H1 (cell line): ENCODE data around the gene RNASEL. TPM values are rescaled to one million over a fixed set of nuclear protein-coding genes. Genes with fewer than 3 reads are reported as not detected.

Experiments
- CTCF ChIA-PET: fragments of 300-600 bp; sonication (Branson Sonifier 250); formaldehyde crosslinking; loops from one replicate; lab custom pipeline; 2021; ENCODE audit not compliant: partially characterized antibody; lab: Charles Lee
- POLR2A ChIA-PET: fragments of 300-600 bp; sonication (Branson Sonifier 250); formaldehyde crosslinking; loops from one replicate; lab custom pipeline; 2021; ENCODE audit warnings: inconsistent platforms; ENCODE audit not compliant: partially characterized antibody; lab: Charles Lee
- DNase-seq, 2 experiments: peaks; one replicate each; pipeline versions ENCODE4 v3.0.0 to v3.0.0-alpha.2; 2010 to 2022; ENCODE audit warnings: low spot score in 2 of 2, low read depth in 1 of 2, mixed read lengths in 1 of 2
- FAIRE-seq: peaks from 2 replicates; lab custom pipeline; 2011; peaks lifted over from hg19 to GRCh38; lab: Jason Lieb, UNC
- H2AFZ ChIP-seq: 2 replicates; pipeline ENCODE4 v1.8.1; 2012; ENCODE audit warnings: low read length, inconsistent platforms
- H2AK5ac ChIP-seq: 2 replicates; pipeline ENCODE4 v1.6.1; 2013; ENCODE audit warnings: low read depth, low read length
- H2BK120ac ChIP-seq: replicated peaks from 2 replicates; pipeline ENCODE3; 2013; ENCODE audit warnings: low read depth, low read length, inconsistent platforms
- H2BK12ac ChIP-seq: 2 replicates; pipeline ENCODE4 v1.6.1; 2013; ENCODE audit warnings: low read depth, low read length
- H2BK15ac ChIP-seq: 2 replicates; pipeline ENCODE4 v1.6.1; 2013; ENCODE audit warnings: low read length
- H2BK20ac ChIP-seq: 2 replicates; pipeline ENCODE4 v1.6.1; 2013; ENCODE audit warnings: low read length
- H2BK5ac ChIP-seq: 2 replicates; pipeline ENCODE4 v1.6.1; 2013; ENCODE audit warnings: low read depth, low read length
- H3K14ac ChIP-seq: 2 replicates; pipeline ENCODE4 v1.6.1; 2013; ENCODE audit warnings: inconsistent platforms; ENCODE audit not compliant: insufficient read length
- H3K18ac ChIP-seq: 2 replicates; pipeline ENCODE4 v1.6.1; 2013; ENCODE audit warnings: low read length; ENCODE audit errors: extremely low read depth
- H3K23ac ChIP-seq: 2 replicates; pipeline ENCODE4 v1.6.1; 2013; ENCODE audit warnings: inconsistent platforms; ENCODE audit not compliant: insufficient read length
- H3K23me2 ChIP-seq: 2 replicates; pipeline ENCODE4 v1.6.1; 2013; ENCODE audit warnings: low read depth, low read length
- H3K27ac ChIP-seq: 2 replicates; pipeline ENCODE4 v1.6.1; 2011; ENCODE audit warnings: low read depth, low read length, inconsistent platforms
- H3K27me3 ChIP-seq, 4 experiments: replicated peaks in 1 of 4; 1 replicate in 1 of 4; 2 replicates in 3 of 4; pipeline versions ENCODE4 v1.6.1 to v1.8.1; 2011 to 2013; ENCODE audit warnings: low read length in 3 of 4, mild to moderate bottlenecking in 3 of 4, inconsistent platforms in 2 of 4, mixed read lengths in 2 of 4, moderate library complexity in 1 of 4; ENCODE audit not compliant: control insufficient read depth in 3 of 4, insufficient read depth in 3 of 4; ENCODE audit errors: extremely low read depth in 1 of 4
- H3K36me3 ChIP-seq, 4 experiments: 2 replicates each; pipeline versions ENCODE4 v1.6.1 to v1.8.1; 2011 to 2013; ENCODE audit warnings: mild to moderate bottlenecking in 4 of 4, low read length in 3 of 4, moderate library complexity in 2 of 4, control low read depth in 1 of 4, inconsistent platforms in 1 of 4; ENCODE audit not compliant: insufficient read depth in 4 of 4, control insufficient read depth in 2 of 4
- H3K4ac ChIP-seq: replicated peaks from 2 replicates; pipeline ENCODE3; 2013; ENCODE audit warnings: low read length, low read depth, mixed read lengths, inconsistent platforms; ENCODE audit not compliant: insufficient read length
- H3K4me1 ChIP-seq, 4 experiments: replicated peaks in 1 of 4; 1 replicate in 1 of 4; 2 replicates in 3 of 4; pipeline versions ENCODE4 v1.6.1 to v1.8.1; 2011 to 2013; ENCODE audit warnings: low read length in 3 of 4, inconsistent platforms in 2 of 4, mixed read lengths in 1 of 4; ENCODE audit not compliant: insufficient read depth in 4 of 4, control insufficient read depth in 3 of 4
- H3K4me2 ChIP-seq, 2 experiments: 2 replicates each; pipeline versions ENCODE4 v1.6.1 to v1.8.1; 2011 to 2013; ENCODE audit warnings: low read depth in 2 of 2, low read length in 2 of 2, control low read depth in 1 of 2, inconsistent platforms in 1 of 2, mild to moderate bottlenecking in 1 of 2; ENCODE audit not compliant: insufficient read depth in 1 of 2
- H3K4me3 ChIP-seq, 4 experiments: fragments of 200-600, 300-600 bp in 1 of 4; sonication (generic), shearing (Covaris generic), sonication (Bioruptor Twin) in 1 of 4; 2 replicates each; pipeline versions ENCODE4 v1.5.1 to v1.8.1; 2011 to 2016; ENCODE audit warnings: low read length in 4 of 4, low read depth in 3 of 4, control low read depth in 2 of 4, inconsistent platforms in 2 of 4, mild to moderate bottlenecking in 2 of 4, mixed read lengths in 1 of 4, moderate library complexity in 1 of 4; ENCODE audit not compliant: insufficient read depth in 2 of 4; ENCODE audit errors: extremely low read depth in 1 of 4
- H3K56ac ChIP-seq: replicated peaks from 2 replicates; pipeline ENCODE3; 2013; ENCODE audit warnings: low read depth, mild to moderate bottlenecking, mixed read lengths, low read length, inconsistent platforms; ENCODE audit not compliant: insufficient read length
- H3K79me1 ChIP-seq: 2 replicates; pipeline ENCODE4 v1.6.1; 2013; ENCODE audit warnings: low read depth, low read length, control low read depth
- H3K79me2 ChIP-seq, 2 experiments: 2 replicates each; pipeline versions ENCODE4 v1.6.1 to v1.8.1; 2012 to 2013; ENCODE audit warnings: low read length in 2 of 2, mild to moderate bottlenecking in 2 of 2, inconsistent platforms in 1 of 2; ENCODE audit not compliant: insufficient read depth in 2 of 2, control insufficient read depth in 1 of 2
- H3K9ac ChIP-seq, 4 experiments: replicated peaks in 1 of 4; 1 replicate in 1 of 4; 2 replicates in 3 of 4; pipeline versions ENCODE4 v1.6.1 to v1.8.1; 2011 to 2013; ENCODE audit warnings: low read depth in 3 of 4, low read length in 3 of 4, control low read depth in 2 of 4, mild to moderate bottlenecking in 2 of 4, moderate library complexity in 2 of 4, inconsistent platforms in 1 of 4; ENCODE audit errors: extremely low read depth in 1 of 4
- H3K9me3 ChIP-seq, 2 experiments: 2 replicates each; pipeline versions ENCODE4 v1.6.1 to v1.8.1; 2012 to 2013; ENCODE audit warnings: mild to moderate bottlenecking in 2 of 2, moderate library complexity in 2 of 2, control low read depth in 1 of 2, inconsistent platforms in 1 of 2, low read depth in 1 of 2, low read length in 1 of 2, mixed read lengths in 1 of 2; ENCODE audit not compliant: insufficient read depth in 2 of 2
- H4K20me1 ChIP-seq, 2 experiments: replicated peaks in 1 of 2; 2 replicates each; pipeline versions ENCODE3 to v1.8.1; 2011 to 2013; ENCODE audit warnings: inconsistent platforms in 2 of 2, low read length in 2 of 2, mild to moderate bottlenecking in 1 of 2; ENCODE audit not compliant: insufficient read depth in 2 of 2, control insufficient read depth in 1 of 2
- H4K5ac ChIP-seq: 2 replicates; pipeline ENCODE4 v1.6.1; 2013; ENCODE audit warnings: low read length, low read depth, mixed read lengths, inconsistent platforms; ENCODE audit not compliant: insufficient read length
- H4K8ac ChIP-seq: 2 replicates; pipeline ENCODE4 v1.8.0; 2013; ENCODE audit warnings: mild to moderate bottlenecking, moderate library complexity, low read length, inconsistent platforms; ENCODE audit not compliant: insufficient read depth; ENCODE audit errors: extremely low read depth
- H4K91ac ChIP-seq: replicated peaks from 2 replicates; pipeline ENCODE3; 2013; ENCODE audit warnings: low read length, mixed read lengths, inconsistent platforms; ENCODE audit not compliant: insufficient read length
- ASH2L ChIP-seq: fragments of 200-600, 300-600 bp; sonication (generic); IDR thresholded peaks from one replicate; pipeline ENCODE4 v1.7.1; 2017; ENCODE audit warnings: low read length
- ATF3 ChIP-seq: IDR thresholded peaks from 2 replicates; pipeline ENCODE4 v1.6.1; 2011; ENCODE audit warnings: low read depth, mild to moderate bottlenecking, low read length; ENCODE audit not compliant: insufficient read depth
- CHD2 ChIP-seq: IDR thresholded peaks from 2 replicates; pipeline ENCODE4 v1.6.1; 2012; ENCODE audit warnings: low read length, improper control_type of control experiment
- EGR1 ChIP-seq: IDR thresholded peaks from 2 replicates; pipeline ENCODE4 v1.6.1; 2011; ENCODE audit warnings: low read depth, low read length, borderline replicate concordance
- GABPA ChIP-seq: IDR thresholded peaks from 2 replicates; pipeline ENCODE4 v1.6.1; 2011; ENCODE audit warnings: mild to moderate bottlenecking, low read length, moderate library complexity, borderline replicate concordance; ENCODE audit not compliant: insufficient read depth
- GTF2F1 ChIP-seq: IDR thresholded peaks from 2 replicates; pipeline ENCODE4 v1.6.1; 2012; ENCODE audit warnings: low read depth, low read length, improper control_type of control experiment, borderline replicate concordance
- KDM1A ChIP-seq: fragments of 200-600, 300-600 bp; sonication (generic); IDR thresholded peaks from 2 replicates; pipeline ENCODE4 v1.7.1; 2016; ENCODE audit warnings: mild to moderate bottlenecking, low read length, borderline replicate concordance
- MAX ChIP-seq: IDR thresholded peaks from 2 replicates; pipeline ENCODE4 v1.6.1; 2012; ENCODE audit warnings: inconsistent platforms
- SRF ChIP-seq: IDR thresholded peaks from 2 replicates; pipeline ENCODE4 v1.6.1; 2011; ENCODE audit warnings: mild to moderate bottlenecking, low read depth, low read length, moderate library complexity
- WGBS, 2 experiments: shearing (Covaris generic) in 1 of 2; methylation state at CpG; one replicate each; pipeline versions ENCODE4 v1.1.6 to v1.1.7; 2013 to 2015; ENCODE audit warnings: low lambda C conversion rate in 2 of 2, mixed read lengths in 2 of 2, inconsistent platforms in 1 of 2, low coverage in 1 of 2, missing lambda C conversion rate in 1 of 2; ENCODE audit not compliant: insufficient replicate concordance in 2 of 2, insufficient coverage in 1 of 2, insufficient read length in 1 of 2; ENCODE audit errors: extremely low coverage in 1 of 2, missing lambda C conversion rate in 1 of 2; 5-methylcytosine and 5-hydroxymethylcytosine counted together
- polyA plus RNA-seq, 7 experiments: library from polyadenylated mRNA; depleted of rRNA in 3 of 7; stranded (reverse) in 5 of 7; unstranded in 2 of 7; fragments of >200 nt in 5 of 7; fragments of 200-250 nt in 2 of 7; gene quantifications; 1 replicate in 5 of 7; 2 replicates in 1 of 7; 4 replicates in 1 of 7; pipeline versions ENCODE4 v1.2.1 to v1.2.3, GENCODE V29; 2011 to 2013; ENCODE audit warnings: missing spikeins in 2 of 7, mixed read lengths in 2 of 7
- total RNA-seq: library from RNA; stranded (reverse); fragmentation: NEBNext Ultra II Directional; extraction: Animal tissue kit (Norgen Biotek cat#: 25700); gene quantifications from 2 replicates; pipeline ENCODE4 v1.2.1, GENCODE V29; 2021

The RNASEL gene
- total and polyA plus RNA-seq, 2 of the 8 experiments (the other 6 are each of a cell fraction or from before 2014, with no cell fraction given), result 0.39 to 0.78 TPM

- FAIRE-seq (no peak), DNase-seq (no peak)
- POLR2A ChIA-PET, result interaction anchor here (15.8 kb wide), 1 partner anchor 9 kb away, joined by 107 read pairs; no protein-coding TSS in a partner anchor
- Histone ChIP-seq H3K36me3 (no peaks in the 10 kb centered on the region), H3K18ac (no peak overlapping the region), H3K79me2 (no peaks in the 10 kb centered on the region), H2BK120ac (no peak overlapping the region), H3K79me1 (no peaks in the 10 kb centered on the region), H3K4me1 (peaks cover 1 to 7% (median 6%) of the 10 kb centered on the region in 4 experiments; a peak in 5 of 7 replicates), H4K91ac (no peak overlapping the region), H4K20me1 (no peaks in the 10 kb centered on the region), H2AK5ac (no peak overlapping the region), H3K14ac (no peak overlapping the region), H2AFZ (no peak overlapping the region), H2BK12ac (no peak overlapping the region), H3K4ac (no peak overlapping the region), H3K4me2 (no peak overlapping the region), H3K4me3 (no peak overlapping the region), H4K5ac (no peak overlapping the region), H3K9me3 (no peaks in the 10 kb centered on the region), H4K8ac (no peak overlapping the region), H2BK15ac (no peak overlapping the region; the same call in 1 of the 2 replicates), H3K56ac (no peak overlapping the region), H2BK20ac (no peak overlapping the region), H3K23me2 (no peaks in the 10 kb centered on the region; the same call in 1 of the 2 replicates), H3K27me3 (no peaks in the 10 kb centered on the region), H2BK5ac (no peak overlapping the region), H3K27ac (no peak overlapping the region)
- 77% methylated on average over 1 of the region's 1 CpG; no CpG with 5 or more reads in 1 of the 2 experiments for WGBS, 2 experiments
- TF ChIP-seq GTF2F1, result no peak
- TF ChIP-seq KDM1A, result no peak
- TF ChIP-seq EGR1, result no peak
- no peak for TF ChIP-seq ASH2L
- TF ChIP-seq MAX, result no peak
- TF ChIP-seq GABPA, result no peak
- no peak for TF ChIP-seq CHD2
- no peak for TF ChIP-seq ATF3
- no peak for TF ChIP-seq SRF
- TF ChIP-seq, all 59 proteins: peak for 0
- Histone ChIP-seq H3K9ac (no peak overlapping the region), H3K23ac (no peak overlapping the region)
- CTCF ChIA-PET, result interaction anchor here (0.8 to 1.7 kb wide), 4 partner anchors 12 to 161 kb away, joined by 3 to 14 read pairs (median 4); no protein-coding TSS in a partner anchor
Observed at GRCh38 chr1:182624577-182624976, 35.5 kb upstream of the RNASEL start.
